A673 (cell line): ENCODE measurements around the gene OSTF1.

Source experiments
- EZH2 ChIP-seq: fragments of 200-600 bp; sonication (generic); IDR thresholded peaks from 2 replicates; pipeline ENCODE4 v1.6.1; 2017; ENCODE audit warnings: borderline replicate concordance, low read depth, mild to moderate bottlenecking, mixed read lengths, antibody characterized with exemption, low read length; ENCODE audit not compliant: poor library complexity, severe bottlenecking
- TF ChIP-seq, protein P1 (sequence below): fragments of 300-800, 200-600 bp; sonication (generic); conservative IDR thresholded peaks from 2 replicates; pipeline ENCODE4 v1.5.1; 2017; ENCODE audit warnings: low read depth, mild to moderate bottlenecking, antibody characterized with exemption, low read length, moderate library complexity, mixed read lengths

GRCh38 chr9:75184471-75184870 lies 96.2 kb downstream of the OSTF1 start:
- TF ChIP-seq, protein P1, sequence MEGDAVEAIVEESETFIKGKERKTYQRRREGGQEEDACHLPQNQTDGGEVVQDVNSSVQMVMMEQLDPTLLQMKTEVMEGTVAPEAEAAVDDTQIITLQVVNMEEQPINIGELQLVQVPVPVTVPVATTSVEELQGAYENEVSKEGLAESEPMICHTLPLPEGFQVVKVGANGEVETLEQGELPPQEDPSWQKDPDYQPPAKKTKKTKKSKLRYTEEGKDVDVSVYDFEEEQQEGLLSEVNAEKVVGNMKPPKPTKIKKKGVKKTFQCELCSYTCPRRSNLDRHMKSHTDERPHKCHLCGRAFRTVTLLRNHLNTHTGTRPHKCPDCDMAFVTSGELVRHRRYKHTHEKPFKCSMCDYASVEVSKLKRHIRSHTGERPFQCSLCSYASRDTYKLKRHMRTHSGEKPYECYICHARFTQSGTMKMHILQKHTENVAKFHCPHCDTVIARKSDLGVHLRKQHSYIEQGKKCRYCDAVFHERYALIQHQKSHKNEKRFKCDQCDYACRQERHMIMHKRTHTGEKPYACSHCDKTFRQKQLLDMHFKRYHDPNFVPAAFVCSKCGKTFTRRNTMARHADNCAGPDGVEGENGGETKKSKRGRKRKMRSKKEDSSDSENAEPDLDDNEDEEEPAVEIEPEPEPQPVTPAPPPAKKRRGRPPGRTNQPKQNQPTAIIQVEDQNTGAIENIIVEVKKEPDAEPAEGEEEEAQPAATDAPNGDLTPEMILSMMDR, result no peak
- TF ChIP-seq EZH2, result no peak
